ENCODE measurements around the gene IMMP2L. TPM values are rescaled to one million over a fixed set of nuclear protein-coding genes. Genes with fewer than 3 reads are reported as not detected.

Gene IMMP2L
- total RNA-seq, 4 donors from 2014 or later = 12.0 to 22.2 (median 17.5) TPM

GRCh38 chr7:110983822-110984456 lies 578.4 kb downstream of the IMMP2L start:
- WGBS = 84% methylated on average over 3 of the region's 3 CpGs
- Histone ChIP-seq H3K4me1 (peaks cover 0 to 26% (median 5%) of the 10 kb centered on the region in 4 donors), H3K36me3 (no peaks in the 10 kb centered on the region), H3K27ac (replicated peaks in 1 of 4) (no peak overlapping the region), H3K27me3 (no peaks in the 10 kb centered on the region), H3K4me3 (no peak overlapping the region), H3K9me3 (no peaks in the 10 kb centered on the region)
- intact Hi-C loops (cut with DNase I) = no loop called here
- no peak for DNase-seq (ENCODE audit: extremely low spot score)
- TF ChIP-seq POLR2A (IDR thresholded peaks at IDR 0.05; ENCODE audit: low read depth) (no peak), EP300 (IDR thresholded peaks at IDR 0.05) (no peak), POLR2AphosphoS5 (IDR thresholded peaks at IDR 0.05) (no peak), CTCF (IDR thresholded peaks at IDR 0.05) (no peak)

GRCh38 chr7:110977127-110977737 lies 585.1 kb downstream of the IMMP2L start:
- Histone ChIP-seq H3K27ac (replicated peaks in 1 of 4) (no peak overlapping the region), H3K36me3 (no peaks in the 10 kb centered on the region), H3K9me3 (no peaks in the 10 kb centered on the region), H3K4me3 (no peak overlapping the region), H3K27me3 (no peaks in the 10 kb centered on the region), H3K4me1 (no peaks in the 10 kb centered on the region)
- DNase-seq (ENCODE audit: extremely low spot score) = no peak
- intact Hi-C loops (cut with DNase I) = no loop called here
- TF ChIP-seq POLR2AphosphoS5 (IDR thresholded peaks at IDR 0.05) = no peak
- no peak for TF ChIP-seq CTCF (IDR thresholded peaks at IDR 0.05)
- no peak for TF ChIP-seq POLR2A (IDR thresholded peaks at IDR 0.05; ENCODE audit: low read depth)
- TF ChIP-seq EP300 (IDR thresholded peaks at IDR 0.05) = no peak
- WGBS = 98% methylated on average over 4 of the region's 4 CpGs

GRCh38 chr7:110975486-110975885 lies 586.8 kb downstream of the IMMP2L start:
- H3K4me3 ChIP-seq = no peak overlapping the region

DNA sequence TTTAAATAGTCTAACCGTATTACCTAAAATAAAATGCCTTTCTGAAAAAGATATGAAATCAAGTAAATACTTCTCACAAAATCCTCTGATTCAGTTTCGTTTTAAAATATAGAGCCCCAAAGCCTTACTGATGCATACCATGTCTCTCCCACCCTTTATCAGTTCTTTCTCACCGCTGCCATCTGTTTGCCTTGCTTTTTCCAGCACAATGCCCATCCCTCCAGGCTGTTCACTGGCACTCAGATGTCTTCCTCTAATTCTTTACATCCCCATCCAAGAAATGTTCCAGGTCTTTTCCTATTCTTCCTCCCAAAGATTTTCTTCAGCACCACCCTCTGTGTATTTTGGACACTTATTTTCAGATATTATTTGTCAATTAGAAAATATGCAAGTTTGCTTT lies 587.9 kb downstream of the IMMP2L start:
- intact Hi-C loops (cut with DNase I) = no loop called here
- Histone ChIP-seq H3K36me3 (no peaks in the 10 kb centered on the region), H3K4me3 (no peak overlapping the region), H3K27me3 (no peaks in the 10 kb centered on the region), H3K9me3 (no peaks in the 10 kb centered on the region), H3K4me1 (no peaks in the 10 kb centered on the region), H3K27ac (replicated peaks in 1 of 4) (no peak overlapping the region)
- DNase-seq (ENCODE audit: extremely low spot score) = no peak
- TF ChIP-seq POLR2A (IDR thresholded peaks at IDR 0.05; ENCODE audit: low read depth) = no peak
- TF ChIP-seq POLR2AphosphoS5 (IDR thresholded peaks at IDR 0.05) = no peak
- no peak for TF ChIP-seq CTCF (IDR thresholded peaks at IDR 0.05)
- TF ChIP-seq EP300 (IDR thresholded peaks at IDR 0.05) = no peak
- WGBS = 91% methylated on average over 3 of the region's 3 CpGs

More at GRCh38 chr7:110975486-110975885, 586.8 kb downstream of the IMMP2L start:
- intact Hi-C loops (cut with DNase I) = no loop called here
- Histone ChIP-seq H3K9me3 (no peaks in the 10 kb centered on the region), H3K27me3 (no peaks in the 10 kb centered on the region), H3K27ac (replicated peaks in 1 of 4) (no peak overlapping the region), H3K4me1 (no peaks in the 10 kb centered on the region), H3K36me3 (no peaks in the 10 kb centered on the region)
- TF ChIP-seq POLR2AphosphoS5 (IDR thresholded peaks at IDR 0.05) (no peak), EP300 (IDR thresholded peaks at IDR 0.05) (no peak), CTCF (IDR thresholded peaks at IDR 0.05) (no peak), POLR2A (IDR thresholded peaks at IDR 0.05; ENCODE audit: low read depth) (no peak)
- no peak for DNase-seq (ENCODE audit: extremely low spot score)

Measured in esophagus muscularis mucosa (tissue), 4 donors.